NCI-H1930 (cell line): ENCODE data around the gene CTSD.
"Not testable (repeated sequence)": the region's sequence is repeated elsewhere in the genome, so short reads cannot be mapped to it uniquely, and the experiment has no call there.

Source experiments
- DNase-seq, 2 experiments: peaks; one replicate each; lab custom pipeline; 2025; lab: John Stamatoyannopoulos, UW

CTSD gene

GRCh38 chr11:1770061-1770460 lies 6.3 kb upstream of the CTSD start:
- no peak for DNase-seq

GRCh38 chr11:1769304-1769936 lies 5.7 kb upstream of the CTSD start:
- DNase-seq = not testable (repeated sequence)

DNA sequence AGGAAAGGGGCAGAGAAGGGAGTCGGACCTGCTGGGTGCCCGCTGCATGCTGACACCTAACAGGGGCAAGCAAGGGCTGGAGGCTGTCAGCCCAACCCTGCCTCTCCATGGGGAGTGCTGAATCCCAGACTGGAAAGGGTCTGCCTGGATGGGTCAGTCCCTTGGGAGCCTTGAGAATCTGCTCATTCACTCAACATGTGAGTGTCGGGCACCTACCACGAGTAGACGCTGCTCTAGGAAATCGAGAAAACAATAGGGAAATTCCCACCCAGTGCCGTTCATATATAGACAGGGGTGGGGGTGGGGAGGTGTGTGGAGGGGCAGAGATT lies 4.4 kb upstream of the CTSD start:
- DNase-seq = no peak

DNA sequence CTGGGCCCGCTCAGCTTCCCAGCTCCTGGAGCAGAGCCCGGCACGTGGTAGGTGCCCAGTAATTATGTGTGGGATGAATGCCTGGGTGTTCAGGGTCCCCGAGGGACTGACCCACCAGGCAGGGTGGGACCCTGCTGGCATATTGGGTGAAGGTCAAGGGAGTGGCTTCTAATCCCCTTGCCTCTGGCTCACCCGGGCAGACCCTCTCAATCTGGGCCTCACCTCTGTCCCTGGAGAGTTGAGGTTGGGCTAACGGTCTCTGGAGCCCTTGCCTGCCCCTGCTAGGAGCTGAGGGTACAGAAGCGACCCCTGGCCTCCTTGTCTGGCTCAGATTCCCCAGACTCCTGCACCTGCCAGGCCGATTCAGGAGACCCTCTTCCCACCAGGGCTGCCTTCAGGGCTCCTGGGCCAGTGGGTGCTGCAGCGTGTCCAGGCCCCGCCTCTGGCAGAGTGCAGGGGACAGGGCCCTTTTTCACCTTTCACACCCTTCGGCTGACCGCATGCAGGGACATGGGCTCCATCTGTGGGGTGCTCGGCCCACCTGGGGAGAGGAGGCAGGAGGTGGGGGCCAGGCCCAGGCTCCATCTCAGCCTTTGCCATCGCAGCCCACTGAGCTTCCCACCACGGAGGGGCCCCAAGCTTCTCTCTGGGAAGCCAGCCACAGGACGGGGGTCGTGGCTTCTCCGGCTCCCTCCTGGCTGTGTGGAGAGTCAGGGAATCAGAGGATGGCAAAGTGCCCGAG lies 3.8 kb upstream of the CTSD start:
- DNase-seq = no peak

DNA sequence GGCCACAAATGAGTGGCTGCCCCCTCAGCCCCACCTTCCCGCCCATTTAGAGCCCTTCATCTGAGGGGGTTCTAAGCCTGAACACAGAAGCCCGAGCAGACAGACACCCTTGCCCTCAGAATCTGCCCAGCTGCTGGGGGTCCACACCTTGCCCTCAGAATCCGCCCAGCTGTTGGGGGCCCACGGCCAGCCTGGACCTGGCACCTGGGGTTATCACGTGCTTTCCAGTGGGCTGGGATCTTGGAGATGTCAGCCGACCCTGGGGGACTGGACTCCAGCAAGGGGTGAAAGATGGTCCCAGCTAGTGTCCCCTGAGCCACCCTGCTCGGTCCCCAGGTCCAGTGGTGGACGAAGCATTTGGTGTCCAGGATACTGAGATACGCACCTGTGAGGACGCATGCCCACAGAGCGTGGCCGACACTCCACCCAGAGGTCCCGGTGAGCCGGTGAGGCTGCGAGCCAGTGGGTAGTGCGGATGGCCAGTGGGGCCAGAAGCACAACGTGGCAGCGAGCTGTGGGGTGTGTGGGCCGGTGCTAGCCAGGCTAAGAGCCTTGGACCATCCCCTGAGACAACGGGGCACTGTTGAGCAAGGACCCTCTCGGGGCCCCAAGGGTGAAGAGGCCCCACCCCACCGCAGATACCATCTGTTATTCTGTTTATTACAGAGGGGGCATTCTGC lies 3.1 kb upstream of the CTSD start:
- DNase-seq = no peak

DNA sequence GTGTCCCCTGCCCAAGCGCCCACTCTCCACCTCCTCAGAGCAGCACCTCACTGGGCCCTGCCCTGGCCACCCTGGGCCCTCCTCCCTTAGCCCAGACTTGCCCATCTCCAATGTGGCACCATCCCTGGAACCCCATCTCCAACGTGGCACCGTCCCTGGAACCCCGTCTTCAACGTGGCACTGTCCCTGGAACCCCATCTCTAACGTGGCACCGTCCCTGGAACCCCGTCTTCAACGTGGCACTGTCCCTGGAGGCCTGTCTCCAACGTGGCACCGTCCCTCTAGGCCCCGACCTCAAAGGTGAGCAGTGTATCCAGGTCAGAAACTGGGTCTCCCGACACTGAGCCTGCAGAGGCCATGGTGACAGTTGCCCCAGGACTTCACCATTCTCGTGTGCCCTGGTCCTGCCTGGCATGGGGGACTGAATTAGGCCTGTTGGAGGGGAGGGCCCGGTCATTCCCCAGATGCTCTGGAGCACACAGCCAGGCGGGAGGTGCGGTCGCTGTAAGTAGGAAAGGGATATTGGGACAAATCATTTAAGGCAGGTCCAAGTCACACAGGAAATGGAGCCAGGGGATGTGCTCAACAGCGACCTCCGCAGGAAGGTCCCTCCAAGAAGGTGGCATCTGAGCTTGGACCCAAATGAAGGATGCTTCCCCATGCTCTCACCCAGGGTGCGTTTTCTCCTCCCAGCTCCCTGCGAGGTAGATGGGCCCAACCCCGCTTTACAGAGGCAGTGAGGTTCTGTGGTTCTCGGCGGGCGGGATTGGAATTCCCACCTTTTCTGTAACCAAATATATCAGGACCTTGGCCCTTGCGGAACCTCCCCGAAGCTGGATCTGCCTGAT lies 2.4 kb upstream of the CTSD start:
- no peak for DNase-seq

- no peak for DNase-seq
These were observed 361 bp downstream of the CTSD start for GRCh38 chr11:1763336-1763795.

GRCh38 chr11:1762537-1763302 lies 1.0 kb downstream of the CTSD start:
- DNase-seq = no peak

DNA sequence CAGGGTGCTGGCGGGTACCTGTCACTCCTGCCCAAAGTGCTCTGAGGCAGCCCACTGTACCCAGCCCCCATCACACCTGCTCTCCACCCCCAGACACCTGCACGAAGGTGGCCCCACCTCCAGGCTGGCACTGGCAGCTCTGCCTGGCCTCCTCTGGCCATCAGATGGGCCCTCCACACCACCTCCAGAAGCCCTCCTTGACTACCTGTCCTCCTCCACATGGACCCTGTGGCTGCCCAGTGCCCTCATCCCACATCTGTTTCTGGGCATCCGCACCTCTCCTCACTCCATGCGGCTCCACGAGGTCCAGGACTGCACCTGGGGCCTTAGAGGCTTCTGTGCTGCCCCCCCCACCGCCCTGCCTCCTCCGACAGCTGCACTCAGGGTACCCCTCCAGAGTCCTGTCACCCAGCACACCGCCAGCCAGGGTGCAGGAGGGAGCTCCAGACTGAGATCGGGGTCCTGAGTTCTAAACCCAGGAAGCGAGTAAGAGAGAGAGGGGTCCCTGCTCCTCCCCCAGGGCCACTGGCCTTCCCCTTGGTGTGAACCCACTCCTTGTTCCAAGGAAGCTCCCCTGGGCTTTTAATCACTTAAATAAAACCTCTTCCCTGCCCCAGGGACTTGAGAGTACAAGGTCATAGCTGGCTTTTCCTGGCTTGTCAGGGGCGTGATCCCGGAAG lies 1.7 kb downstream of the CTSD start:
- DNase-seq = no peak

GRCh38 chr11:1761110-1761856 lies 2.4 kb downstream of the CTSD start:
- no peak for DNase-seq

GRCh38 chr11:1760351-1761109 lies 3.2 kb downstream of the CTSD start:
- no peak for DNase-seq

DNA sequence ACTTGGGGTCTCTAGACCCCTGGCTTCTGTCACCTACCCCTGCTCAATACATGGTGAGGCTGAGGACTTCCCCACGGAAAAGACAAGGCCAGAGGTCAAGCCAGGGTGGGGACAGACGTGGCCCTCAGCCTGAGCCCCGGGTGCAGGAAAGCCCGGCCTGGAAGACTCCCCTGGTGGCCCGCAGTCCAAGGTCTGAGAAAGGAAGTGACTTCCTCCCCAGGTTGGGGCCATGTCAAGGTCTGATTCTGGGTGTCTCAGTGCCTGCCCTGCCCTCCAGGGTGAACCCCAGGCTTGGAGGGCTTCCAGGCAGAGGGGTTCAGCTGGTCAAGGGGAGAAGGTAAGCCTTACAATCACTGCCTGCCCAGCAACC lies 3.9 kb downstream of the CTSD start:
- no peak for DNase-seq

- no peak for DNase-seq
These were observed 4.4 kb downstream of the CTSD start for GRCh38 chr11:1759151-1759850.

DNA sequence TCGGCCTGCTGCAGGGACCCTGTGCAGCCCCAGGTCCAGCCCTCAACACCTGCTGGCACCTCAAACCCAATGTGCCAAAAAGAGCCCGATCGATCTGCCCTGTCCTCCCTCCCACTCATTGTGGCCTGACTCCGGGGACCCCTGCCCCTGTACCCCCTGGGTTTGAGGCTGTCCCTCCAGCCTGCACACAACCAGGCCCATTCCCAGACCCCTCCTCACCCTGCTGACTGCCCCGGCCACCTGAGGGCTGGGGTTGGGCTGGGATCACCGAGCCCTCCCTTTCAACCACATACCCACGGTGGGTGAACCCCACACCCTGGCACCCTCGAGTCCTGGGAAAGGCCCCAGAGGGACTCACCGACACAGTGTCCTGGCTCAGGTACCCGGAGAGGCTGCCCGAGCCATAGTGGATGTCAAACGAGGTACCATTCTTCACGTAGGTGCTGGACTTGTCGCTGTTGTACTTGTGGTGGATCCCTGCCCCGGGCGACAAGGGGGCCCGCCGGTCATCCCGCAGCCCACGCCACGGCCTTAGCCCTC lies 5.0 kb downstream of the CTSD start:
- DNase-seq = no peak

GRCh38 chr11:1757861-1758610 lies 5.7 kb downstream of the CTSD start:
- no peak for DNase-seq

DNA sequence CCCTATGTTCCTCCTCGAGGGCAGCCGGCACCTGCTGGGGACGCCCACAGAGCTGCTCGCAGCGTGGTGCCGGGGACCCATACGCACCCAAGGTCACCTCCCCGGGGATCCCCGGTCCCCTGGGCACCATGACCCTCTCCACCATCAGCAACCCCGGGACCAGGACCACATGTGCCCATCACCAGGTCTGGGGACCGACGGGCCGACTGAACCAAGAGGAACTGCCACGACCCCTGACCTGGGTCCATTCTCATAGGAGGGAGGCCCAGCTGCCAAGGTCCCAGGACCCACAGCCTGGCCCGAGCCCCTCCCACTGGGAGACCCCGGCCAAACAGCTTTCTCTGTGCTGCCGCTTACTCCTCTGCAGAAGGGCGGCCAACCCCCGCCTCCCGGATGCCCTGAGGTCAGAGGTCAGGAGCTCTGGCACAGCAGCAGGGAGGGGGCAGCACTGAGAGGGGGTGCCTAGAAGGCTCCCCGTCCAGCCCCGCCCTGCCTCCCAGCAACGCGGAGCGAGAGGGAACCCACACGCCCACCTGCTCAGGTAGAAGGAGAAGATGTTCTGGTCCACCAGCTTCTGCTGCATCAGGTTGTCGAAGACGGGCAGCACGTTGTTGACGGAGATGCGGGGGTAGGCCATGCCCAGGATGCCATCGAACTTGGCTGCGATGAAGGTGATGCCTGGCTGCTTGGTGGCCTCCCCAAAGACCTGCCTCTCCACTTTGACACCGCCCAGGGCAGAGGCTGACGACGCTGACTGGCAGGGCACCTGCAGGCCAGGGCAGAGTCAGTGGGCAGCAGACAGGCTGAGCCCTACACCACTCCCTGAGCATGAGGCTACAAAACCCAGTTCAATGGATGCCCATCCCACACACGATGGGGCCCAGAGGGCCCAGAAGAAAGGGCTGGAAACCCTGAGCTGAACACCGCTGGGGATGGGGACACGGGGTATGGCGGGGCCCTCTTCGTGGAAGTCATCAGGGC lies 6.6 kb downstream of the CTSD start:
- no peak for DNase-seq
